ENCODE results near the gene CAMK1D.

The CAMK1D gene

GRCh38 chr10:12400266-12400931, 51.1 kb downstream of the CAMK1D start:
- Histone ChIP-seq H3K27me3 (ENCODE audit: control insufficient read depth in 1 of 2, insufficient read depth in 2 of 2, low read length in 2 of 2) (no peaks in the 10 kb centered on the region), H3K9me3 (ENCODE audit: control insufficient read depth in 2 of 2, low read length in 2 of 2) (no peaks in the 10 kb centered on the region), H3K27ac (ENCODE audit: low read length) (no peak overlapping the region), H3K36me3 (ENCODE audit: control insufficient read depth in 2 of 2, insufficient read depth in 2 of 2, low read length in 2 of 2) (peaks cover 0 to 2% of the 10 kb centered on the region in 2 donors), H3K9ac (ENCODE audit: low read length in 2 of 2) (no peak overlapping the region), H3K4me1 (ENCODE audit: control insufficient read depth, insufficient read depth, low read length) (peaks cover 25% of the 10 kb centered on the region), H3K4me3 (ENCODE audit: low read length in 2 of 2) (no peak overlapping the region)

GRCh38 chr10:12401466-12401865, 52.1 kb downstream of the CAMK1D start:
- H3K4me1 ChIP-seq (ENCODE audit: control insufficient read depth, insufficient read depth, low read length), result peaks cover 25% of the 10 kb centered on the region
- H3K9ac ChIP-seq (ENCODE audit: low read length in 2 of 2), result no peak overlapping the region
- H3K9me3 ChIP-seq (ENCODE audit: control insufficient read depth in 2 of 2, low read length in 2 of 2), result no peaks in the 10 kb centered on the region
- H3K4me3 ChIP-seq (ENCODE audit: low read length in 2 of 2), result no peak overlapping the region
- H3K36me3 ChIP-seq (ENCODE audit: control insufficient read depth in 2 of 2, insufficient read depth in 2 of 2, low read length in 2 of 2), result peaks cover 0 to 2% of the 10 kb centered on the region in 2 donors
- no peaks in the 10 kb centered on the region for H3K27me3 ChIP-seq (ENCODE audit: control insufficient read depth in 1 of 2, insufficient read depth in 2 of 2, low read length in 2 of 2)
- no peak overlapping the region for H3K27ac ChIP-seq (ENCODE audit: low read length)

GRCh38 chr10:12403119-12403518, 53.8 kb downstream of the CAMK1D start:
- Histone ChIP-seq H3K36me3 (ENCODE audit: control insufficient read depth in 2 of 2, insufficient read depth in 2 of 2, low read length in 2 of 2) (peaks cover 0 to 2% of the 10 kb centered on the region in 2 donors), H3K27me3 (ENCODE audit: control insufficient read depth in 1 of 2, insufficient read depth in 2 of 2, low read length in 2 of 2) (no peaks in the 10 kb centered on the region)

GRCh38 chr10:12405342-12406320, 56.3 kb downstream of the CAMK1D start:
- Histone ChIP-seq H3K4me3 (ENCODE audit: low read length in 2 of 2) (no peak overlapping the region), H3K36me3 (ENCODE audit: control insufficient read depth in 2 of 2, insufficient read depth in 2 of 2, low read length in 2 of 2) (peaks cover 0 to 2% of the 10 kb centered on the region in 2 donors), H3K27ac (ENCODE audit: low read length) (no peak overlapping the region), H3K4me1 (ENCODE audit: control insufficient read depth, insufficient read depth, low read length) (peaks cover 9% of the 10 kb centered on the region), H3K9me3 (ENCODE audit: control insufficient read depth in 2 of 2, low read length in 2 of 2) (no peaks in the 10 kb centered on the region), H3K9ac (ENCODE audit: low read length in 2 of 2) (no peak overlapping the region), H3K27me3 (ENCODE audit: control insufficient read depth in 1 of 2, insufficient read depth in 2 of 2, low read length in 2 of 2) (no peaks in the 10 kb centered on the region)

More at GRCh38 chr10:12403119-12403518, 53.8 kb downstream of the CAMK1D start:
- Histone ChIP-seq H3K9ac (ENCODE audit: low read length in 2 of 2) (no peak overlapping the region), H3K9me3 (ENCODE audit: control insufficient read depth in 2 of 2, low read length in 2 of 2) (no peaks in the 10 kb centered on the region), H3K4me3 (ENCODE audit: low read length in 2 of 2) (no peak overlapping the region), H3K4me1 (ENCODE audit: control insufficient read depth, insufficient read depth, low read length) (peaks cover 13% of the 10 kb centered on the region), H3K27ac (ENCODE audit: low read length) (no peak overlapping the region)

- Histone ChIP-seq H3K36me3 (ENCODE audit: control insufficient read depth in 2 of 2, insufficient read depth in 2 of 2, low read length in 2 of 2) (peaks cover 0 to 2% of the 10 kb centered on the region in 2 donors), H3K9me3 (ENCODE audit: control insufficient read depth in 2 of 2, low read length in 2 of 2) (no peaks in the 10 kb centered on the region), H3K27me3 (ENCODE audit: control insufficient read depth in 1 of 2, insufficient read depth in 2 of 2, low read length in 2 of 2) (no peaks in the 10 kb centered on the region), H3K4me1 (ENCODE audit: control insufficient read depth, insufficient read depth, low read length) (peaks cover 9% of the 10 kb centered on the region), H3K4me3 (ENCODE audit: low read length in 2 of 2) (no peak overlapping the region), H3K9ac (ENCODE audit: low read length in 2 of 2) (no peak overlapping the region), H3K27ac (ENCODE audit: low read length) (no peak overlapping the region)
Observed at GRCh38 chr10:12406764-12407400, 57.5 kb downstream of the CAMK1D start.

- H3K4me3 ChIP-seq (ENCODE audit: low read length in 2 of 2), result no peak overlapping the region
- H3K9ac ChIP-seq (ENCODE audit: low read length in 2 of 2), result no peak overlapping the region
- no peaks in the 10 kb centered on the region for H3K4me1 ChIP-seq (ENCODE audit: control insufficient read depth, insufficient read depth, low read length)
- H3K36me3 ChIP-seq (ENCODE audit: control insufficient read depth in 2 of 2, insufficient read depth in 2 of 2, low read length in 2 of 2), result no peaks in the 10 kb centered on the region
- H3K27me3 ChIP-seq (ENCODE audit: control insufficient read depth in 1 of 2, insufficient read depth in 2 of 2, low read length in 2 of 2), result no peaks in the 10 kb centered on the region
- H3K27ac ChIP-seq (ENCODE audit: low read length), result no peak overlapping the region
- no peaks in the 10 kb centered on the region for H3K9me3 ChIP-seq (ENCODE audit: control insufficient read depth in 2 of 2, low read length in 2 of 2)
Observed at GRCh38 chr10:12408472-12408871, 59.1 kb downstream of the CAMK1D start.

- Histone ChIP-seq H3K4me1 (ENCODE audit: control insufficient read depth, insufficient read depth, low read length) (no peaks in the 10 kb centered on the region), H3K9ac (ENCODE audit: low read length in 2 of 2) (no peak overlapping the region), H3K9me3 (ENCODE audit: control insufficient read depth in 2 of 2, low read length in 2 of 2) (no peaks in the 10 kb centered on the region), H3K4me3 (ENCODE audit: low read length in 2 of 2) (no peak overlapping the region), H3K27ac (ENCODE audit: low read length) (no peak overlapping the region), H3K27me3 (ENCODE audit: control insufficient read depth in 1 of 2, insufficient read depth in 2 of 2, low read length in 2 of 2) (no peaks in the 10 kb centered on the region), H3K36me3 (ENCODE audit: control insufficient read depth in 2 of 2, insufficient read depth in 2 of 2, low read length in 2 of 2) (no peaks in the 10 kb centered on the region)
Observed at GRCh38 chr10:12409161-12409560, 59.8 kb downstream of the CAMK1D start.

GRCh38 chr10:12409613-12410012, 60.3 kb downstream of the CAMK1D start:
- H3K9me3 ChIP-seq (ENCODE audit: control insufficient read depth in 2 of 2, low read length in 2 of 2), result no peaks in the 10 kb centered on the region

GRCh38 chr10:12412666-12413368, 63.5 kb downstream of the CAMK1D start:
- no peaks in the 10 kb centered on the region for H3K27me3 ChIP-seq (ENCODE audit: control insufficient read depth in 1 of 2, insufficient read depth in 2 of 2, low read length in 2 of 2)
- H3K36me3 ChIP-seq (ENCODE audit: control insufficient read depth in 2 of 2, insufficient read depth in 2 of 2, low read length in 2 of 2), result no peaks in the 10 kb centered on the region
- H3K9ac ChIP-seq (ENCODE audit: low read length in 2 of 2), result no peak overlapping the region
- H3K4me3 ChIP-seq (ENCODE audit: low read length in 2 of 2), result no peak overlapping the region
- no peak overlapping the region for H3K27ac ChIP-seq (ENCODE audit: low read length)
- H3K9me3 ChIP-seq (ENCODE audit: control insufficient read depth in 2 of 2, low read length in 2 of 2), result no peaks in the 10 kb centered on the region
- H3K4me1 ChIP-seq (ENCODE audit: control insufficient read depth, insufficient read depth, low read length), result peaks cover 18% of the 10 kb centered on the region

More at GRCh38 chr10:12409613-12410012, 60.3 kb downstream of the CAMK1D start:
- Histone ChIP-seq H3K27ac (ENCODE audit: low read length) (no peak overlapping the region), H3K36me3 (ENCODE audit: control insufficient read depth in 2 of 2, insufficient read depth in 2 of 2, low read length in 2 of 2) (no peaks in the 10 kb centered on the region), H3K4me3 (ENCODE audit: low read length in 2 of 2) (no peak overlapping the region), H3K4me1 (ENCODE audit: control insufficient read depth, insufficient read depth, low read length) (no peaks in the 10 kb centered on the region), H3K9ac (ENCODE audit: low read length in 2 of 2) (no peak overlapping the region), H3K27me3 (ENCODE audit: control insufficient read depth in 1 of 2, insufficient read depth in 2 of 2, low read length in 2 of 2) (no peaks in the 10 kb centered on the region)

GRCh38 chr10:12413369-12413711, 64.0 kb downstream of the CAMK1D start:
- no peak overlapping the region for H3K27ac ChIP-seq (ENCODE audit: low read length)
- no peak overlapping the region for H3K9ac ChIP-seq (ENCODE audit: low read length in 2 of 2)
- no peaks in the 10 kb centered on the region for H3K36me3 ChIP-seq (ENCODE audit: control insufficient read depth in 2 of 2, insufficient read depth in 2 of 2, low read length in 2 of 2)
- H3K9me3 ChIP-seq (ENCODE audit: control insufficient read depth in 2 of 2, low read length in 2 of 2), result no peaks in the 10 kb centered on the region
- peaks cover 21% of the 10 kb centered on the region for H3K4me1 ChIP-seq (ENCODE audit: control insufficient read depth, insufficient read depth, low read length)
- no peak overlapping the region for H3K4me3 ChIP-seq (ENCODE audit: low read length in 2 of 2)
- H3K27me3 ChIP-seq (ENCODE audit: control insufficient read depth in 1 of 2, insufficient read depth in 2 of 2, low read length in 2 of 2), result no peaks in the 10 kb centered on the region

All from stomach smooth muscle (tissue), 2 donors.